Cardiac muscle cell (in vitro differentiated cells and primary cell): ENCODE results near the gene LAG3. TPM values are rescaled to one million over a fixed set of nuclear protein-coding genes. Genes with fewer than 3 reads are reported as not detected.
"Not testable (repeated sequence)": the region's sequence is repeated elsewhere in the genome, so short reads cannot be mapped to it uniquely, and the experiment has no call there.

Experiments
- DNase-seq, 2 donors: peaks; one replicate each; pipeline versions ENCODE4 v3.0.0 to v3.0.0-alpha.2; 2010 to 2017; ENCODE audit warnings: low read depth in 1 of 2, low spot score in 1 of 2
- H3K27ac ChIP-seq: fragments of 200-600 bp; sonication (generic); 2 replicates; pipeline ENCODE4 v1.5.1; 2016
- H3K27me3 ChIP-seq: fragments of 200-600 bp; sonication (generic); 2 replicates; pipeline ENCODE4 v1.6.0; 2016; ENCODE audit warnings: control low read depth
- H3K36me3 ChIP-seq: fragments of 200-600 bp; sonication (generic); 2 replicates; pipeline ENCODE4 v1.5.1; 2016; ENCODE audit warnings: control low read depth
- H3K4me1 ChIP-seq: fragments of 200-600 bp; sonication (generic); 2 replicates; pipeline ENCODE4 v1.8.1; 2017; ENCODE audit warnings: low read depth, mild to moderate bottlenecking, mixed run types
- H3K4me3 ChIP-seq: fragments of 200-600 bp; sonication (generic); 2 replicates; pipeline ENCODE4 v1.5.1; 2016; ENCODE audit warnings: mild to moderate bottlenecking
- H3K9me3 ChIP-seq: fragments of 200-600 bp; sonication (generic); 2 replicates; pipeline ENCODE4 v1.5.1; 2017; ENCODE audit warnings: low read depth, mild to moderate bottlenecking, control low read depth
- CTCF ChIP-seq: IDR thresholded peaks from 2 replicates; pipeline ENCODE4 v1.5.1; 2012; ENCODE audit warnings: low read depth, mild to moderate bottlenecking, low read length
- polyA plus RNA-seq: library from polyadenylated mRNA; unstranded; fragments of >200 nt; fragmentation: Nextera tagmentation; extraction: Ambion mirVana; gene quantifications from 2 replicates; pipeline ENCODE4 v1.2.1, GENCODE V29; 2016
- total RNA-seq: library from RNA; depleted of rRNA; stranded (reverse); fragments of >200 nt; gene quantifications from 2 replicates; pipeline ENCODE4 v1.2.3, GENCODE V29; 2016

Gene LAG3
- total and polyA plus RNA-seq, 2 experiments from 2014 or later: 0.15 TPM; not detected in 1

GRCh38 chr12:6729186-6729585 is 43.1 kb upstream of the LAG3 start:
- H3K36me3 ChIP-seq: peaks cover 11% of the 10 kb centered on the region
- no peaks in the 10 kb centered on the region for H3K9me3 ChIP-seq
- no peak for DNase-seq
- H3K27me3 ChIP-seq: no peaks in the 10 kb centered on the region
- no peak overlapping the region for H3K27ac ChIP-seq
- H3K4me1 ChIP-seq: peaks cover 6% of the 10 kb centered on the region
- no peak for TF ChIP-seq CTCF
- no peak overlapping the region for H3K4me3 ChIP-seq

GRCh38 chr12:6730169-6730568 is 42.2 kb upstream of the LAG3 start:
- no peaks in the 10 kb centered on the region for H3K27me3 ChIP-seq
- H3K4me3 ChIP-seq: no peak overlapping the region
- H3K9me3 ChIP-seq: no peaks in the 10 kb centered on the region
- H3K4me1 ChIP-seq: no peaks in the 10 kb centered on the region
- peaks cover 11% of the 10 kb centered on the region for H3K36me3 ChIP-seq
- TF ChIP-seq CTCF: no peak
- no peak overlapping the region for H3K27ac ChIP-seq
- no peak for DNase-seq

- no peak for TF ChIP-seq CTCF
- H3K27ac ChIP-seq: peak overlapping the region; percentile 37
These were observed 37.6 kb upstream of the LAG3 start for GRCh38 chr12:6734506-6735387.

GRCh38 chr12:6735448-6736191 is 36.7 kb upstream of the LAG3 start:
- Histone ChIP-seq H3K4me1 (peaks cover 3% of the 10 kb centered on the region), H3K4me3 (no peak overlapping the region), H3K27ac (peak overlapping the region; percentile 37), H3K9me3 (no peaks in the 10 kb centered on the region), H3K27me3 (no peaks in the 10 kb centered on the region), H3K36me3 (peaks cover 3% of the 10 kb centered on the region)
- TF ChIP-seq CTCF: peak; percentile 83
- peak; percentile 72 to 76 for DNase-seq

More at GRCh38 chr12:6734506-6735387, 37.6 kb upstream of the LAG3 start:
- Histone ChIP-seq H3K9me3 (no peaks in the 10 kb centered on the region), H3K4me3 (no peak overlapping the region), H3K36me3 (peaks cover 9% of the 10 kb centered on the region), H3K4me1 (peaks cover 3% of the 10 kb centered on the region), H3K27me3 (no peaks in the 10 kb centered on the region)
- DNase-seq: no peak

GRCh38 chr12:6736754-6737153 is 35.6 kb upstream of the LAG3 start:
- H3K27ac ChIP-seq: no peak overlapping the region
- peaks cover 3% of the 10 kb centered on the region for H3K4me1 ChIP-seq
- no peaks in the 10 kb centered on the region for H3K9me3 ChIP-seq
- H3K36me3 ChIP-seq: no peaks in the 10 kb centered on the region
- H3K27me3 ChIP-seq: no peaks in the 10 kb centered on the region
- no peak for DNase-seq
- no peak overlapping the region for H3K4me3 ChIP-seq
- no peak for TF ChIP-seq CTCF

- not testable (repeated sequence) for H3K27ac ChIP-seq, DNase-seq, H3K4me1 ChIP-seq, H3K9me3 ChIP-seq, H3K36me3 ChIP-seq, H3K27me3 ChIP-seq, H3K4me3 ChIP-seq
These were observed 30.2 kb upstream of the LAG3 start for GRCh38 chr12:6742080-6742479.
